HG03520 (cell line): Measurements from ENCODE around the gene HLA-DQA1.
"Not testable (repeated sequence)": the region's sequence is repeated elsewhere in the genome, so short reads cannot be mapped to it uniquely, and the experiment has no call there.

Experiments
- ATAC-seq: cut with Tn5 transposase; IDR thresholded peaks from one replicate; pipeline ENCODE4 v1.9.1; 2021; ENCODE audit warnings: mild to moderate bottlenecking, moderate library complexity; ENCODE audit not compliant: unreplicated experiment

Gene HLA-DQA1

GRCh38 chr6:32621372-32621771 is 15.8 kb upstream of the HLA-DQA1 start:
- no peak for ATAC-seq

- peak; percentile 64 for ATAC-seq
Measured at GRCh38 chr6:32622545-32623401, 14.4 kb upstream of the HLA-DQA1 start.

GRCh38 chr6:32623693-32624092 is 13.5 kb upstream of the HLA-DQA1 start:
- ATAC-seq = no peak

GRCh38 chr6:32624565-32624964 is 12.6 kb upstream of the HLA-DQA1 start:
- no peak for ATAC-seq

- ATAC-seq = no peak
Measured at GRCh38 chr6:32625137-32625536, 12.1 kb upstream of the HLA-DQA1 start.

GRCh38 chr6:32627249-32627648 is 10.0 kb upstream of the HLA-DQA1 start:
- ATAC-seq = no peak

GRCh38 chr6:32627831-32628230 is 9.4 kb upstream of the HLA-DQA1 start:
- no peak for ATAC-seq

- not testable (repeated sequence) for ATAC-seq
Measured at GRCh38 chr6:32629793-32630192, 7.4 kb upstream of the HLA-DQA1 start.

GRCh38 chr6:32635526-32636123 is 1.6 kb upstream of the HLA-DQA1 start:
- no peak for ATAC-seq

- ATAC-seq = no peak
Measured at GRCh38 chr6:32637883-32638282, 677 bp downstream of the HLA-DQA1 start.

GRCh38 chr6:32638532-32639219 is 1.5 kb downstream of the HLA-DQA1 start:
- no peak for ATAC-seq

- no peak for ATAC-seq
Measured at GRCh38 chr6:32639440-32640394, 2.5 kb downstream of the HLA-DQA1 start.

- no peak for ATAC-seq
Measured at GRCh38 chr6:32641122-32641521, 3.9 kb downstream of the HLA-DQA1 start.

GRCh38 chr6:32641785-32642719 is 4.8 kb downstream of the HLA-DQA1 start:
- ATAC-seq = not testable (repeated sequence)

- ATAC-seq = no peak
Measured at GRCh38 chr6:32642720-32643106, 5.5 kb downstream of the HLA-DQA1 start.

GRCh38 chr6:32643904-32644303 is 6.7 kb downstream of the HLA-DQA1 start:
- ATAC-seq = no peak

- ATAC-seq = no peak
Measured at GRCh38 chr6:32645047-32645703, 8.0 kb downstream of the HLA-DQA1 start.

GRCh38 chr6:32655203-32655710 is 18.1 kb downstream of the HLA-DQA1 start:
- no peak for ATAC-seq

- not testable (repeated sequence) for ATAC-seq
Measured at GRCh38 chr6:32657329-32657728, 20.1 kb downstream of the HLA-DQA1 start.
